ENCODE results near the gene ASIC1. TPM values are rescaled to one million over a fixed set of nuclear protein-coding genes. Genes with fewer than 3 reads are reported as not detected.

Gene ASIC1
- total RNA-seq, 1 donor = 1.3 TPM

- no peak overlapping the region for H3K4me3 ChIP-seq (ENCODE audit: low read depth, low read length)
- TF ChIP-seq CTCF (IDR thresholded peaks at IDR 0.05; ENCODE audit: insufficient read depth, low read depth, low read length) = peak; percentile 53
- DNase-seq (ENCODE audit: low read depth) = peak; percentile 60
Measured at GRCh38 chr12:50132505-50133135, 75.2 kb downstream of the ASIC1 start.

Other genes starting within 250 kb of the ASIC1 start
- 30.9 and 34.1 TPM in 2 replicates for gene NCKAP5L, start 229.2 kb upstream of the ASIC1 start, total RNA-seq
- gene BCDIN3D, start 214.5 kb upstream of the ASIC1 start, total RNA-seq = 2.9 and 3.5 TPM in 2 replicates
- gene FAIM2, start 153.7 kb upstream of the ASIC1 start, total RNA-seq = 3.0 and 3.9 TPM in 2 replicates
- gene AQP2, start 106.9 kb upstream of the ASIC1 start, total RNA-seq = not detected in 2 replicates
- not detected in 2 replicates for gene AQP5, start 95.7 kb upstream of the ASIC1 start, total RNA-seq
- gene AQP6, start 84.6 kb upstream of the ASIC1 start, total RNA-seq = not detected in 2 replicates
- 36.1 and 69.1 TPM in 2 replicates for gene RACGAP1, start 32.1 kb upstream of the ASIC1 start, total RNA-seq
- 52.5 and 60.9 TPM in 2 replicates for gene SMARCD1, start 27.7 kb downstream of the ASIC1 start, total RNA-seq
- under 0.01 TPM in 1 of 2 replicates, not detected in the other for gene GPD1, start 46.4 kb downstream of the ASIC1 start, total RNA-seq
- gene COX14, start 54.6 kb downstream of the ASIC1 start, total RNA-seq = 36.7 and 40.3 TPM in 2 replicates
- 29.6 and 40.2 TPM in 2 replicates for gene CERS5, start 109.8 kb downstream of the ASIC1 start, total RNA-seq
- 188 and 377 TPM in 2 replicates for gene LIMA1, start 225.9 kb downstream of the ASIC1 start, total RNA-seq

Measured in fibroblast of villous mesenchyme (primary cell).